ENCODE measurements around the gene ZNF710. TPM values are rescaled to one million over a fixed set of nuclear protein-coding genes. Genes with fewer than 3 reads are reported as not detected.

Gene ZNF710
- polyA plus RNA-seq, 1 of the 3 experiments (the other 2 are of a cell fraction), result 2.7 TPM

DNA sequence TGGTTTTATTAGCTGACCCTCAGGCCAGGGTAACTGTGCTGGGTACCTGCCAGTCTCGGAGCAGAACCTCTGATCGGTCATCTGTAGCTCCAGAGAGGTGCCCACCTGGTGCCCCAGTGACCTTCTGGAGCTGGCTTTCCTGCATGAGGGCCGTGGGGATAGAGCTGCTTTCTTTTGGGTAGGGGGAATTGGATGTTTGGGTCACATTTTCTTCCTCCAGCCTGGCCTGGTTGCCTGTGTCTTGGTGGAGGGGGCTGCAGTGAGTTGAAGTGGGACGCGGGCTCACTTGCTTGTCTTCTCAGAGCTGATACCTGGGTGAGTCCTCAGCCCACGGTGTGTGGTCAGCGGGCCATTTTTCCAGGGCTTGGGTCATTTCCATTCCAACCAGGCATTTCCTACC is 2.6 kb downstream of the ZNF710 start:
- CTCF ChIA-PET, result interaction anchor here (1.4 to 1.5 kb wide), 3 partner anchors 9 to 116 kb away, joined by 3 read pairs; no protein-coding TSS in a partner anchor
- Histone ChIP-seq H4K20me1 (ENCODE audit: insufficient read depth) (no peaks in the 10 kb centered on the region), H3K4me2 (no peak overlapping the region), H3K27ac (ENCODE audit: low read depth in 2 of 2, low read length in 1 of 2) (no peak overlapping the region), H3K79me2 (ENCODE audit: insufficient read depth) (peaks cover 50% of the 10 kb centered on the region), H3F3A (replicated peaks; ENCODE audit: insufficient read depth) (no peaks in the 10 kb centered on the region), H3K4me1 (ENCODE audit: control insufficient read depth in 1 of 2, insufficient read depth in 2 of 2, low read depth in 1 of 2, low read length in 1 of 2) (peaks cover 16 to 23% of the 10 kb centered on the region in 2 experiments), H3K36me3 (replicated peaks in 1 of 2; ENCODE audit: control insufficient read depth in 1 of 2, insufficient read depth in 2 of 2, low read length in 1 of 2) (no peaks in the 10 kb centered on the region), H3K9ac (no peak overlapping the region), H3K9me2 (no peaks in the 10 kb centered on the region), H2AFZ (ENCODE audit: low read depth) (no peak overlapping the region), H3K9me3 (no peaks in the 10 kb centered on the region), H3K27me3 (ENCODE audit: insufficient read depth) (no peaks in the 10 kb centered on the region), H3K4me3 (ENCODE audit: low read depth in 2 of 2, low read length in 1 of 2) (no peak overlapping the region)
- TF ChIP-seq FOXM1 (IDR thresholded peaks at IDR 0.05; ENCODE audit: low read depth) (no peak), MXI1 (IDR thresholded peaks at IDR 0.05; ENCODE audit: low read depth, low read length) (no peak), TEAD4 (IDR thresholded peaks at IDR 0.05; ENCODE audit: borderline replicate concordance, insufficient read depth) (no peak), ELF1 (IDR thresholded peaks at IDR 0.05) (no peak), GATA2 (CRISPR knock-in tag; IDR thresholded peaks at IDR 0.05) (no peak), TCF12 (IDR thresholded peaks at IDR 0.05) (no peak), EP300 (IDR thresholded peaks at IDR 0.05; ENCODE audit: borderline replicate concordance in 1 of 2, low read depth in 1 of 2, low read length in 1 of 2) (no peak), GABPA (IDR thresholded peaks at IDR 0.05; ENCODE audit: low read depth) (no peak), RXRA (IDR thresholded peaks at IDR 0.05; ENCODE audit: borderline replicate concordance, low read depth) (no peak), FOXJ3 (CRISPR knock-in tag; IDR thresholded peaks at IDR 0.05) (no peak)
- TF ChIP-seq, protein P1, sequence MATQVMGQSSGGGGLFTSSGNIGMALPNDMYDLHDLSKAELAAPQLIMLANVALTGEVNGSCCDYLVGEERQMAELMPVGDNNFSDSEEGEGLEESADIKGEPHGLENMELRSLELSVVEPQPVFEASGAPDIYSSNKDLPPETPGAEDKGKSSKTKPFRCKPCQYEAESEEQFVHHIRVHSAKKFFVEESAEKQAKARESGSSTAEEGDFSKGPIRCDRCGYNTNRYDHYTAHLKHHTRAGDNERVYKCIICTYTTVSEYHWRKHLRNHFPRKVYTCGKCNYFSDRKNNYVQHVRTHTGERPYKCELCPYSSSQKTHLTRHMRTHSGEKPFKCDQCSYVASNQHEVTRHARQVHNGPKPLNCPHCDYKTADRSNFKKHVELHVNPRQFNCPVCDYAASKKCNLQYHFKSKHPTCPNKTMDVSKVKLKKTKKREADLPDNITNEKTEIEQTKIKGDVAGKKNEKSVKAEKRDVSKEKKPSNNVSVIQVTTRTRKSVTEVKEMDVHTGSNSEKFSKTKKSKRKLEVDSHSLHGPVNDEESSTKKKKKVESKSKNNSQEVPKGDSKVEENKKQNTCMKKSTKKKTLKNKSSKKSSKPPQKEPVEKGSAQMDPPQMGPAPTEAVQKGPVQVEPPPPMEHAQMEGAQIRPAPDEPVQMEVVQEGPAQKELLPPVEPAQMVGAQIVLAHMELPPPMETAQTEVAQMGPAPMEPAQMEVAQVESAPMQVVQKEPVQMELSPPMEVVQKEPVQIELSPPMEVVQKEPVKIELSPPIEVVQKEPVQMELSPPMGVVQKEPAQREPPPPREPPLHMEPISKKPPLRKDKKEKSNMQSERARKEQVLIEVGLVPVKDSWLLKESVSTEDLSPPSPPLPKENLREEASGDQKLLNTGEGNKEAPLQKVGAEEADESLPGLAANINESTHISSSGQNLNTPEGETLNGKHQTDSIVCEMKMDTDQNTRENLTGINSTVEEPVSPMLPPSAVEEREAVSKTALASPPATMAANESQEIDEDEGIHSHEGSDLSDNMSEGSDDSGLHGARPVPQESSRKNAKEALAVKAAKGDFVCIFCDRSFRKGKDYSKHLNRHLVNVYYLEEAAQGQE (IDR thresholded peaks at IDR 0.05; ENCODE audit: low read depth, low read length), result no peak
- TF ChIP-seq, protein P2, sequence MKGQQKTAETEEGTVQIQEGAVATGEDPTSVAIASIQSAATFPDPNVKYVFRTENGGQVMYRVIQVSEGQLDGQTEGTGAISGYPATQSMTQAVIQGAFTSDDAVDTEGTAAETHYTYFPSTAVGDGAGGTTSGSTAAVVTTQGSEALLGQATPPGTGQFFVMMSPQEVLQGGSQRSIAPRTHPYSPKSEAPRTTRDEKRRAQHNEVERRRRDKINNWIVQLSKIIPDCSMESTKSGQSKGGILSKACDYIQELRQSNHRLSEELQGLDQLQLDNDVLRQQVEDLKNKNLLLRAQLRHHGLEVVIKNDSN (IDR thresholded peaks at IDR 0.05; ENCODE audit: borderline replicate concordance, low read depth), result no peak
- TF ChIP-seq, protein P3, sequence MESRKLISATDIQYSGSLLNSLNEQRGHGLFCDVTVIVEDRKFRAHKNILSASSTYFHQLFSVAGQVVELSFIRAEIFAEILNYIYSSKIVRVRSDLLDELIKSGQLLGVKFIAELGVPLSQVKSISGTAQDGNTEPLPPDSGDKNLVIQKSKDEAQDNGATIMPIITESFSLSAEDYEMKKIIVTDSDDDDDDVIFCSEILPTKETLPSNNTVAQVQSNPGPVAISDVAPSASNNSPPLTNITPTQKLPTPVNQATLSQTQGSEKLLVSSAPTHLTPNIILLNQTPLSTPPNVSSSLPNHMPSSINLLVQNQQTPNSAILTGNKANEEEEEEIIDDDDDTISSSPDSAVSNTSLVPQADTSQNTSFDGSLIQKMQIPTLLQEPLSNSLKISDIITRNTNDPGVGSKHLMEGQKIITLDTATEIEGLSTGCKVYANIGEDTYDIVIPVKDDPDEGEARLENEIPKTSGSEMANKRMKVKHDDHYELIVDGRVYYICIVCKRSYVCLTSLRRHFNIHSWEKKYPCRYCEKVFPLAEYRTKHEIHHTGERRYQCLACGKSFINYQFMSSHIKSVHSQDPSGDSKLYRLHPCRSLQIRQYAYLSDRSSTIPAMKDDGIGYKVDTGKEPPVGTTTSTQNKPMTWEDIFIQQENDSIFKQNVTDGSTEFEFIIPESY (IDR thresholded peaks at IDR 0.05; ENCODE audit: borderline replicate concordance, low read depth), result no peak
- TF ChIP-seq, protein P4, sequence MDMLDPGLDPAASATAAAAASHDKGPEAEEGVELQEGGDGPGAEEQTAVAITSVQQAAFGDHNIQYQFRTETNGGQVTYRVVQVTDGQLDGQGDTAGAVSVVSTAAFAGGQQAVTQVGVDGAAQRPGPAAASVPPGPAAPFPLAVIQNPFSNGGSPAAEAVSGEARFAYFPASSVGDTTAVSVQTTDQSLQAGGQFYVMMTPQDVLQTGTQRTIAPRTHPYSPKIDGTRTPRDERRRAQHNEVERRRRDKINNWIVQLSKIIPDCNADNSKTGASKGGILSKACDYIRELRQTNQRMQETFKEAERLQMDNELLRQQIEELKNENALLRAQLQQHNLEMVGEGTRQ (IDR thresholded peaks at IDR 0.05; ENCODE audit: borderline replicate concordance, low read depth, low read length), result no peak
- DNase-seq, result no peak
- POLR2A ChIA-PET, result interaction anchor here (0.7 kb wide), 1 partner anchor 110 kb away, joined by 3 read pairs; the partner anchor contains the start of gene AP3S2
- WGBS (ENCODE audit: low lambda C conversion rate), result 100% methylated on average over 5 of the region's 7 CpGs
